NB4 (cell line): ENCODE measurements around the gene GLUD1.
"Not testable (repeated sequence)": the region's sequence is repeated elsewhere in the genome, so short reads cannot be mapped to it uniquely, and the experiment has no call there.

Source experiments
- POLR2A ChIP-seq: IDR thresholded peaks from 2 replicates; pipeline ENCODE4 v1.6.1; 2011; ENCODE audit warnings: mild to moderate bottlenecking; ENCODE audit not compliant: insufficient read length; ENCODE audit errors: extremely low read depth
- TF ChIP-seq, protein P1 (sequence below): IDR thresholded peaks from one replicate; pipeline ENCODE4 v1.5.1; 2012; ENCODE audit warnings: low read depth, low read length
- TF ChIP-seq, protein P2 (sequence below): IDR thresholded peaks from 2 replicates; pipeline ENCODE4 v1.6.1; 2011; ENCODE audit warnings: low read depth, low read length

GRCh38 chr10:87083576-87084290, 10.9 kb downstream of the GLUD1 start:
- TF ChIP-seq, protein P1, sequence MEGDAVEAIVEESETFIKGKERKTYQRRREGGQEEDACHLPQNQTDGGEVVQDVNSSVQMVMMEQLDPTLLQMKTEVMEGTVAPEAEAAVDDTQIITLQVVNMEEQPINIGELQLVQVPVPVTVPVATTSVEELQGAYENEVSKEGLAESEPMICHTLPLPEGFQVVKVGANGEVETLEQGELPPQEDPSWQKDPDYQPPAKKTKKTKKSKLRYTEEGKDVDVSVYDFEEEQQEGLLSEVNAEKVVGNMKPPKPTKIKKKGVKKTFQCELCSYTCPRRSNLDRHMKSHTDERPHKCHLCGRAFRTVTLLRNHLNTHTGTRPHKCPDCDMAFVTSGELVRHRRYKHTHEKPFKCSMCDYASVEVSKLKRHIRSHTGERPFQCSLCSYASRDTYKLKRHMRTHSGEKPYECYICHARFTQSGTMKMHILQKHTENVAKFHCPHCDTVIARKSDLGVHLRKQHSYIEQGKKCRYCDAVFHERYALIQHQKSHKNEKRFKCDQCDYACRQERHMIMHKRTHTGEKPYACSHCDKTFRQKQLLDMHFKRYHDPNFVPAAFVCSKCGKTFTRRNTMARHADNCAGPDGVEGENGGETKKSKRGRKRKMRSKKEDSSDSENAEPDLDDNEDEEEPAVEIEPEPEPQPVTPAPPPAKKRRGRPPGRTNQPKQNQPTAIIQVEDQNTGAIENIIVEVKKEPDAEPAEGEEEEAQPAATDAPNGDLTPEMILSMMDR = not testable (repeated sequence)
- TF ChIP-seq POLR2A = not testable (repeated sequence)
- TF ChIP-seq, protein P2, sequence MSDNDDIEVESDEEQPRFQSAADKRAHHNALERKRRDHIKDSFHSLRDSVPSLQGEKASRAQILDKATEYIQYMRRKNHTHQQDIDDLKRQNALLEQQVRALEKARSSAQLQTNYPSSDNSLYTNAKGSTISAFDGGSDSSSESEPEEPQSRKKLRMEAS = not testable (repeated sequence)
